KOPT-K1 (cell line): ENCODE measurements around the gene FOXK1.
"Not testable (repeated sequence)": the region's sequence is repeated elsewhere in the genome, so short reads cannot be mapped to it uniquely, and the experiment has no call there.

ENCODE experiments used
- H3K27ac ChIP-seq: fragments of 200-600 bp; sonication (generic); 2 replicates; pipeline ENCODE4 v1.5.1; 2016; ENCODE audit warnings: antibody characterized with exemption, mild to moderate bottlenecking, low read depth, low read length; ENCODE audit not compliant: poor library complexity, severe bottlenecking
- H3K36me3 ChIP-seq: fragments of 200-600 bp; sonication (generic); 2 replicates; pipeline ENCODE4 v1.5.1; 2017; ENCODE audit warnings: antibody characterized with exemption, mild to moderate bottlenecking, low read length, moderate library complexity; ENCODE audit not compliant: insufficient read depth
- H3K9me3 ChIP-seq: fragments of 200-600 bp; sonication (generic); 2 replicates; pipeline ENCODE4 v1.5.1; 2017; ENCODE audit warnings: antibody characterized with exemption, low read length, mild to moderate bottlenecking; ENCODE audit not compliant: insufficient read depth, poor library complexity, severe bottlenecking

FOXK1 gene

GRCh38 chr7:4683884-4684565 is 1.9 kb downstream of the FOXK1 start:
- peaks cover 15% of the 10 kb centered on the region for H3K36me3 ChIP-seq
- H3K27ac ChIP-seq, result peak overlapping the region; percentile 76
- H3K9me3 ChIP-seq, result no peaks in the 10 kb centered on the region

GRCh38 chr7:4684846-4685245 is 2.8 kb downstream of the FOXK1 start:
- H3K36me3 ChIP-seq, result peaks cover 19% of the 10 kb centered on the region
- H3K9me3 ChIP-seq, result no peaks in the 10 kb centered on the region
- no peak overlapping the region for H3K27ac ChIP-seq

DNA sequence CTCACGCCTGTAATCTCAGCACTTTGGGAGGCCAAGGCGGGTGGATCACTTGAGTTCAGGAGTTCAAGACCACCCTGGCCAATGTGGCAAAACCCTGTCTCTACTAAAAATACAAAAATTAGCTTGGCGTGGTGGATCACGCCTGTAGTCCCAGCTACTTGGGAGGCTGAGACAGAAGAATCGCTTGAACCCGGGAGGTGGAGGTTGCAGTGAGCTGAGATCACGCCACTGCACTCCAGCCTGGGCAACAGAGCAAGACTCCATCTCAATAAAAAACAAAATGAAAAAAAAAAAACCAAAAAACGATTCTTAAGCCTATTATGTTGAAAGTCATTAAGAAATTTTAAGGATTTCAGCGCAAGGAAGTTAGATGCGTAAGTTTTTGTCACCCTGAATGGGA is 3.6 kb downstream of the FOXK1 start:
- H3K36me3 ChIP-seq, result peaks cover 19% of the 10 kb centered on the region
- H3K27ac ChIP-seq, H3K9me3 ChIP-seq: not testable (repeated sequence)

GRCh38 chr7:4687956-4688355 is 5.9 kb downstream of the FOXK1 start:
- Histone ChIP-seq H3K27ac (no peak overlapping the region), H3K9me3 (no peaks in the 10 kb centered on the region), H3K36me3 (peaks cover 19% of the 10 kb centered on the region)

- no peak overlapping the region for H3K27ac ChIP-seq
- H3K9me3 ChIP-seq, result no peaks in the 10 kb centered on the region
- peaks cover 19% of the 10 kb centered on the region for H3K36me3 ChIP-seq
Measured at GRCh38 chr7:4689151-4689550, 7.1 kb downstream of the FOXK1 start.

- Histone ChIP-seq H3K9me3 (no peaks in the 10 kb centered on the region), H3K27ac (no peak overlapping the region), H3K36me3 (peaks cover 19% of the 10 kb centered on the region)
Measured at GRCh38 chr7:4689668-4690067, 7.6 kb downstream of the FOXK1 start.

DNA sequence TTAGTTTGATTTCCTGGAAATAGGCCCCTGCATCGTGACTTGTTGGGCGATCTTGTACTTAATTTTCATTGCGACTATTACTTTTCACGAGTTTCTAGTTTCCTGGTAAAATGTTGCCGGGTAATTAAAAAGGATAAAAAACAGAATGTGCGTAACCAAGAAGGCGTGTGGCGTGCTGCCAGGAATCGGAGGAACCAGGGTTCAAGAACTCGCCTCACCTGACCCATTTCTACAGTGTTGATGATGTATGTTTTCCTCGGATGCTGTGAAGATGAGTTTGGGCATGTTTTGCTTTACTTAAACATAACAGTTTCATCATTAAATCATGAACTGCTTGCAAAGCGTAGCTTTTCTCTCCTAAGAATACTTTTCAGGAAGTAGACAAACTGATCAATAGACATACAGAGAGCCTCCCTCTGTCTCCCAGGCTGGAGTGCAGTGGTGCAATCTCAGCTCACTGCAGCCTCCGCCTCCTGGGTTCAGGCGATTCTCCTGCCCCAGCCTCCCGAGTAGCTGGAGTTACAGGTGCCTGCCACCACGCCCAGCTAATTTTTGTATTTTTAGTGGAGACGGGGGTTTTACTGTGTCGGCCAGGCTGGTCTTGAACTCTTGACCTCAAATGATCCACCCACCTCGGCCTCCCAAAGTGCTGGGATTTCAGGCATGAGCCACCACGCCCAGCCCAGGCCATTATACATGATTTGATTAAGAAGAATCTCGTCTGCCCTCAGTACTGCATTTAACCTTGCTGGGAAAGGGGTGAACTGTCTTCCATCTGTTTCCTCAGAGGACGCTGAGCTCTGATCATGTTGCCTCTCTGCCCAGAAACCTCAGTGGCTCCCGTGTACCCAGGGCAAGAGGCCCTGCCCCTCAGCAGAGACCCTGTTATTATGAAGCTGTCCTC is 9.1 kb downstream of the FOXK1 start:
- Histone ChIP-seq H3K27ac (no peak overlapping the region), H3K9me3 (no peaks in the 10 kb centered on the region), H3K36me3 (peaks cover 14% of the 10 kb centered on the region)

DNA sequence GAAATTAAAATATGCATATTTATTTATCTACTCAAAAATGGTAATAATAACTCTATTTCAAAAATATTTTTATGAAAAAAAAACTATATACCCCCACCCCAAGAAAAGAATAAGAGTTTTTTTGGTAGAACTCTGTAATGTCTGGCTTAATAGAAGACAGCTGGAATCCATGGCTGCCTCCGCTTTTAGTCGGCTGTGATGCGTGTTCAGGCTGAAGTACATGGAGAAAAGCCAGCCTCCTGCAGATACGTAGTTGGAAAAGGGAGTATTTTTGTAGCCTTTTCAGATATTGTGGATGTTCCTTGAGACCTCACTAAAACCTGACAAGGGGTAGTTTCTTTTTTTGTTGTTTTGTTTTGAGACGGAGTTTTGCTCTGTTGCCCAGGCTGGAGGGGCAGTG is 10.0 kb downstream of the FOXK1 start:
- H3K9me3 ChIP-seq, result no peaks in the 10 kb centered on the region
- H3K27ac ChIP-seq, result no peak overlapping the region
- H3K36me3 ChIP-seq, result peaks cover 11% of the 10 kb centered on the region

DNA sequence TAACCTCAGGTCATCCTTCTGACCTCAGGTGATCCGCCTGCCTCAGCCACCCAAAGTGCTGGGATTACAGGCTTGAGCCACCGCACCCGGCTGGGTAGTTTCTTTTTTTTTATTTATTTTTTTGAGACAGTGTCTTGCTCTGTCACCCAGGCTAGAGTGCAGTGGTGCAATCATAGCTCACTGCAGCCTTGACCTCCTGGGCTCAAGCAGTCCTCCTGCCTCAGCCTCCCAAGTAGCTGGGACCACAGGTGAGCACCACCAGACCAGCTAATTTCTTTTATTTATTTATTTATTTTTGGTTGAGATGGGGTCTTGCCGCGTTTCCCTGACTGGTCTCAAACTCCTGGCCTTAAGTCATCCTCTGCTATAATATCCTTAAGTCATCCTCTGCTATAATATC is 10.5 kb downstream of the FOXK1 start:
- not testable (repeated sequence) for H3K27ac ChIP-seq

GRCh38 chr7:4693152-4693551 is 11.1 kb downstream of the FOXK1 start:
- Histone ChIP-seq H3K36me3 (peaks cover 11% of the 10 kb centered on the region; the same call in 1 of the 2 replicates), H3K27ac (no peak overlapping the region), H3K9me3 (no peaks in the 10 kb centered on the region)

More for the DNA sequence above, 10.5 kb downstream of the FOXK1 start:
- H3K36me3 ChIP-seq, result peaks cover 11% of the 10 kb centered on the region
- H3K9me3 ChIP-seq, result not testable (repeated sequence)

- Histone ChIP-seq H3K9me3 (no peaks in the 10 kb centered on the region), H3K36me3 (peaks cover 11% of the 10 kb centered on the region; the same call in 1 of the 2 replicates), H3K27ac (no peak overlapping the region)
Measured at GRCh38 chr7:4693749-4694148, 11.7 kb downstream of the FOXK1 start.

DNA sequence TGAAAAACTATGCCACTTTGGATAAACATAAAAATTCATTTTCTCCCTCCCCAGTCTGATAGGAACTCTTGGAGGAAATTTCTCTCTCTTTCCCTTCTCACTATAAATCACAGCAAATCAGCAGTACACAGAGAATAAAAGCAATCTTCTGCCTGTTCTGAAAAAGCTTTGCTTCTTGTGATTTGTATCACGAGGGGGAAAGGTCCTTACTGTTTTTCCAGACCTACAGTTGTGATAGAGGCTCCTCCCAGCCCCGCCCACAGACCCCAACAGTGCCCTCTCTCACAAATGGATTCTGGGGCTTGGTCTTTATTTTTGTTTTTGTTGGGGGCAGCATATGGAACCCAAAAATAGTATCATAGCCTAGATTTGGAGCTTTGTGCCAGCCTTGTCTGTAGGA is 12.2 kb downstream of the FOXK1 start:
- Histone ChIP-seq H3K36me3 (peaks cover 8% of the 10 kb centered on the region; the same call in 1 of the 2 replicates), H3K27ac (no peak overlapping the region), H3K9me3 (no peaks in the 10 kb centered on the region)

- H3K27ac ChIP-seq, result no peak overlapping the region
- H3K9me3 ChIP-seq, result no peaks in the 10 kb centered on the region
Measured at GRCh38 chr7:4698707-4699275, 16.7 kb downstream of the FOXK1 start.

GRCh38 chr7:4699841-4700240 is 17.7 kb downstream of the FOXK1 start:
- Histone ChIP-seq H3K27ac (no peak overlapping the region), H3K36me3 (0 out of 2 replicates have a peak, but pooled peaks cover 6% of the 10 kb centered on the region), H3K9me3 (no peaks in the 10 kb centered on the region)

More at GRCh38 chr7:4698707-4699275, 16.7 kb downstream of the FOXK1 start:
- H3K36me3 ChIP-seq, result 0 out of 2 replicates have a peak, but pooled peaks cover 6% of the 10 kb centered on the region

GRCh38 chr7:4700577-4701235 is 18.6 kb downstream of the FOXK1 start:
- H3K27ac ChIP-seq, result no peak overlapping the region
- H3K36me3 ChIP-seq, result 0 out of 2 replicates have a peak, but pooled peaks cover 6% of the 10 kb centered on the region
- H3K9me3 ChIP-seq, result no peaks in the 10 kb centered on the region
